HEK293T (cell line): ENCODE results near the gene GAPDH.

ENCODE experiments used
- ARNT ChIP-seq: fragments of 450-650 bp; IDR thresholded peaks from 2 replicates; pipeline ENCODE4 v1.6.1; 2017; ENCODE audit warnings: mild to moderate bottlenecking
- BHLHE40 ChIP-seq: fragments of 450-650 bp; IDR thresholded peaks from 2 replicates; pipeline ENCODE4 v1.6.1; 2016; ENCODE audit warnings: mild to moderate bottlenecking, moderate library complexity, borderline replicate concordance
- CTBP1 ChIP-seq: fragments of 450-650 bp; IDR thresholded peaks from 2 replicates; pipeline ENCODE4 v1.6.1; 2016; ENCODE audit warnings: borderline replicate concordance
- ELF4 ChIP-seq: fragments of 450-650 bp; IDR thresholded peaks from 2 replicates; pipeline ENCODE4 v1.6.1; 2017; ENCODE audit warnings: antibody characterized with exemption
- FOXK2 ChIP-seq: fragments of 450-650 bp; IDR thresholded peaks from 2 replicates; pipeline ENCODE4 v1.6.1; 2016; ENCODE audit warnings: mild to moderate bottlenecking
- FOXM1 ChIP-seq: fragments of 450-650 bp; IDR thresholded peaks from 2 replicates; pipeline ENCODE4 v1.6.1; 2017; ENCODE audit warnings: mild to moderate bottlenecking, borderline replicate concordance
- HDGF ChIP-seq: fragments of 450-650 bp; IDR thresholded peaks from 2 replicates; pipeline ENCODE4 v1.6.1; 2017; ENCODE audit warnings: antibody characterized with exemption, borderline replicate concordance
- L3MBTL2 ChIP-seq: fragments of 450-650 bp; conservative IDR thresholded peaks from 2 replicates; pipeline ENCODE4 v1.6.1; 2016; ENCODE audit warnings: mild to moderate bottlenecking
- NFRKB ChIP-seq: fragments of 450-650 bp; IDR thresholded peaks from 2 replicates; pipeline ENCODE4 v1.6.1; 2016; ENCODE audit warnings: mild to moderate bottlenecking, moderate library complexity
- SP1 ChIP-seq: fragments of 450-650 bp; IDR thresholded peaks from 2 replicates; pipeline ENCODE4 v1.6.1; 2017
- SUZ12 ChIP-seq: fragments of 450-650 bp; IDR thresholded peaks from 2 replicates; pipeline ENCODE4 v1.6.1; 2016; ENCODE audit warnings: mild to moderate bottlenecking
- TARDBP ChIP-seq: fragments of 450-650 bp; IDR thresholded peaks from 2 replicates; pipeline ENCODE4 v1.6.1; 2016
- ZNF384 ChIP-seq: fragments of 450-650 bp; IDR thresholded peaks from 2 replicates; pipeline ENCODE4 v1.6.1; 2016

- TF ChIP-seq FOXM1 (no peak), HDGF (no peak), SP1 (no peak), ELF4 (no peak), L3MBTL2 (no peak), ARNT (no peak), TARDBP (no peak), FOXK2 (no peak), ZNF384 (no peak), BHLHE40 (no peak), SUZ12 (no peak), NFRKB (no peak), CTBP1 (no peak)
These were observed 40.4 kb downstream of the GAPDH start for GRCh38 chr12:6574576-6575295.
